CD4-positive, alpha-beta memory T cell (primary cell): ENCODE data around the gene UFM1. TPM values are rescaled to one million over a fixed set of nuclear protein-coding genes. Genes with fewer than 3 reads are reported as not detected.

ENCODE experiments used
- CTCF ChIA-PET: fragments of 350-600 bp; sonication (Branson Sonifier 250); formaldehyde crosslinking; loops from one replicate; lab custom pipeline; 2021; ENCODE audit warnings: inconsistent platforms; ENCODE audit not compliant: partially characterized antibody; lab: Charles Lee
- POLR2A ChIA-PET: fragments of 350-600 bp; sonication (Branson Sonifier 250); formaldehyde crosslinking; loops from one replicate; lab custom pipeline; 2021; ENCODE audit not compliant: partially characterized antibody; lab: Charles Lee
- DNase-seq, 5 donors: peaks; one replicate each; pipeline versions ENCODE4 v3.0.0 to v3.0.0-alpha.2; 2020 to 2022; ENCODE audit warnings: mixed read lengths in 1 of 5
- H3K27ac ChIP-seq: one replicate; pipeline ENCODE4 v1.7.0; 2013; ENCODE audit warnings: low read depth, low read length
- H3K27me3 ChIP-seq: 2 replicates; pipeline ENCODE4 v1.7.0; 2013; ENCODE audit warnings: mild to moderate bottlenecking, low read length, moderate library complexity; ENCODE audit not compliant: insufficient read depth
- H3K36me3 ChIP-seq: 2 replicates; pipeline ENCODE4 v1.7.0; 2013; ENCODE audit warnings: mild to moderate bottlenecking, low read length, moderate library complexity; ENCODE audit not compliant: insufficient read depth
- H3K4me1 ChIP-seq: 2 replicates; pipeline ENCODE4 v1.7.0; 2013; ENCODE audit warnings: mild to moderate bottlenecking, low read length, moderate library complexity; ENCODE audit not compliant: insufficient read depth
- H3K4me3 ChIP-seq, 2 donors: one replicate each; pipeline ENCODE4 v1.7.0; 2013; ENCODE audit warnings: low read length in 2 of 2, mild to moderate bottlenecking in 1 of 2
- H3K9me3 ChIP-seq, 2 donors: one replicate each; pipeline ENCODE4 v1.7.0; 2013; ENCODE audit warnings: low read length in 2 of 2, control low read depth in 1 of 2; ENCODE audit not compliant: control insufficient read depth in 1 of 2
- H3K27ac Mint-ChIP-seq, 7 donors: one replicate each; pipeline ENCODE4 v1.8.0; 2020 to 2021; ENCODE audit warnings: mixed read lengths in 7 of 7, mild to moderate bottlenecking in 6 of 7, inconsistent platforms in 3 of 7, moderate library complexity in 3 of 7
- H3K27me3 Mint-ChIP-seq, 2 donors: one replicate each; pipeline ENCODE4 v1.8.0; 2020 to 2021; ENCODE audit warnings: mixed read lengths in 2 of 2
- H3K36me3 Mint-ChIP-seq, 2 donors: one replicate each; pipeline ENCODE4 v1.8.0; 2020 to 2021; ENCODE audit warnings: mixed read lengths in 2 of 2, inconsistent platforms in 1 of 2, mild to moderate bottlenecking in 1 of 2
- H3K4me1 Mint-ChIP-seq, 4 donors: one replicate each; pipeline ENCODE4 v1.8.0; 2020 to 2021; ENCODE audit warnings: mixed read lengths in 4 of 4, mild to moderate bottlenecking in 1 of 4
- H3K4me3 Mint-ChIP-seq, 8 donors: one replicate each; pipeline ENCODE4 v1.8.0; 2020 to 2021; ENCODE audit warnings: mixed read lengths in 8 of 8, mild to moderate bottlenecking in 7 of 8, moderate library complexity in 6 of 8, inconsistent platforms in 3 of 8
- H3K9me3 Mint-ChIP-seq, 8 donors: one replicate each; pipeline ENCODE4 v1.8.0; 2020 to 2021; ENCODE audit warnings: mixed read lengths in 8 of 8, mild to moderate bottlenecking in 5 of 8, inconsistent platforms in 3 of 8, moderate library complexity in 1 of 8
- intact Hi-C: fragments of 100-400 bp; cut with micrococcal nuclease; formaldehyde crosslinking; loops from one replicate; pipeline ENCODE4 v1.15.1; 2023
- polyA plus RNA-seq, 2 donors: library from polyadenylated mRNA; unstranded; fragments of 300-500 nt; fragmentation: Illumina TruSeq; gene quantifications; one replicate each; pipeline ENCODE4 v1.2.3, GENCODE V29; 2021
- total RNA-seq, 2 experiments: library from RNA; stranded (reverse); gene quantifications; one replicate each; pipeline ENCODE4 v1.2.3, GENCODE V29; 2021

Gene UFM1
- total and polyA plus RNA-seq, 4 experiments from 2014 or later, result 68.9 to 82.1 (median 75.4) TPM

- H3K4me1 Mint-ChIP-seq, result peaks cover 26 to 42% (median 35%) of the 10 kb centered on the region in 4 donors
- CTCF ChIA-PET, result interaction anchor here (1.3 to 1.5 kb wide), 2 partner anchors 169 to 1348 kb away, joined by 3 to 5 read pairs; partner anchors contain the start of gene EXOSC8
- H3K4me3 Mint-ChIP-seq, result peak overlapping the region; percentile 95 to 99 (median 98)
- H3K27ac ChIP-seq, result peak overlapping the region; percentile 90
- H3K4me1 ChIP-seq, result peaks cover 31% of the 10 kb centered on the region
- peaks cover 7 to 27% of the 10 kb centered on the region in 2 donors for H3K36me3 Mint-ChIP-seq
- no peaks in the 10 kb centered on the region for H3K27me3 ChIP-seq
- peak overlapping the region; percentile 97 to 99 (median 98) for H3K27ac Mint-ChIP-seq
- POLR2A ChIA-PET, result interaction anchor here (1.8 to 2.8 kb wide), 3 partner anchors 10 to 1349 kb away, joined by 8 to 13 read pairs (median 10); partner anchors contain the start of genes ALG5, EXOSC8, NHLRC3 and PROSER1
- H3K27me3 Mint-ChIP-seq, result peaks cover 0 to 2% of the 10 kb centered on the region in 2 donors
- no peaks in the 10 kb centered on the region for H3K9me3 Mint-ChIP-seq
- peak overlapping the region; percentile 61 to 75 for H3K4me3 ChIP-seq
- H3K36me3 ChIP-seq, result no peaks in the 10 kb centered on the region
- intact Hi-C loops, result loop anchor here (1.0 to 5.0 kb wide), 4 partner anchors 689 to 2002 kb away; partner anchors contain the start of genes NHLRC3, PROSER1, RFXAP and SPART
- DNase-seq, result peak; percentile 17 to 63 (median 26)
- no peaks in the 10 kb centered on the region for H3K9me3 ChIP-seq
Measured at GRCh38 chr13:38348861-38349389, 726 bp upstream of the UFM1 start.

- CTCF ChIA-PET, result interaction anchor here (0.5 to 1.5 kb wide), 2 partner anchors 1350 to 1495 kb away, joined by 3 to 5 read pairs; partner anchors contain the start of gene EXOSC8
- peak overlapping the region; percentile 75 to 87 for H3K4me3 ChIP-seq
- no peaks in the 10 kb centered on the region for H3K36me3 ChIP-seq
- DNase-seq, result peak in 1 of 5 donors; percentile 61
- intact Hi-C loops, result no loop called here
- peaks cover 0 to 2% of the 10 kb centered on the region in 2 donors for H3K27me3 Mint-ChIP-seq
- H3K27ac Mint-ChIP-seq, result peak overlapping the region; percentile 97 to 99 (median 98)
- peaks cover 11 to 32% of the 10 kb centered on the region in 2 donors for H3K36me3 Mint-ChIP-seq
- peaks cover 28 to 42% (median 36%) of the 10 kb centered on the region in 4 donors for H3K4me1 Mint-ChIP-seq
- H3K4me3 Mint-ChIP-seq, result peak overlapping the region; percentile 95 to 99 (median 98)
- POLR2A ChIA-PET, result interaction anchor here (1.8 to 2.8 kb wide), 3 partner anchors 9 to 1350 kb away, joined by 8 to 13 read pairs (median 10); partner anchors contain the start of genes ALG5, EXOSC8, NHLRC3 and PROSER1
- no peaks in the 10 kb centered on the region for H3K27me3 ChIP-seq
- peaks cover 31% of the 10 kb centered on the region for H3K4me1 ChIP-seq
- H3K27ac ChIP-seq, result peak overlapping the region; percentile 90
- H3K9me3 Mint-ChIP-seq, result no peaks in the 10 kb centered on the region
- H3K9me3 ChIP-seq, result no peaks in the 10 kb centered on the region
Measured at GRCh38 chr13:38350114-38350617, 515 bp downstream of the UFM1 start.

- H3K4me3 ChIP-seq, result no peak overlapping the region
- intact Hi-C loops, result no loop called here
- no peak overlapping the region for H3K27ac ChIP-seq
- no peaks in the 10 kb centered on the region for H3K9me3 ChIP-seq
- Mint-ChIP-seq H3K36me3 (peaks cover 28 to 46% of the 10 kb centered on the region in 2 donors), H3K4me1 (peaks cover 22 to 27% (median 26%) of the 10 kb centered on the region in 4 donors), H3K27ac (peak overlapping the region in 2 of 7 donors; percentile 2 to 78), H3K4me3 (no peak overlapping the region), H3K9me3 (no peaks in the 10 kb centered on the region), H3K27me3 (no peaks in the 10 kb centered on the region)
- peaks cover 25% of the 10 kb centered on the region for H3K4me1 ChIP-seq
- peaks cover 6% of the 10 kb centered on the region for H3K36me3 ChIP-seq
- CTCF ChIA-PET, result no interaction called here
- H3K27me3 ChIP-seq, result no peaks in the 10 kb centered on the region
- no peak for DNase-seq
- POLR2A ChIA-PET, result no interaction called here
Measured at GRCh38 chr13:38355595-38356119, 6.0 kb downstream of the UFM1 start.

- Histone ChIP-seq H3K9me3 (no peaks in the 10 kb centered on the region), H3K4me1 (peaks cover 7% of the 10 kb centered on the region), H3K27ac (no peak overlapping the region), H3K36me3 (peaks cover 25% of the 10 kb centered on the region), H3K27me3 (no peaks in the 10 kb centered on the region), H3K4me3 (no peak overlapping the region)
- peaks cover under 1 to 11% (median 7%) of the 10 kb centered on the region in 4 donors for H3K4me1 Mint-ChIP-seq
- POLR2A ChIA-PET, result interaction anchor here (2.1 kb wide), 1 partner anchor 9 kb away, joined by 8 read pairs; the partner anchor contains the start of gene UFM1
- CTCF ChIA-PET, result no interaction called here
- H3K36me3 Mint-ChIP-seq, result peaks cover 42 to 50% of the 10 kb centered on the region in 2 donors
- H3K4me3 Mint-ChIP-seq, result no peak overlapping the region
- H3K9me3 Mint-ChIP-seq, result no peaks in the 10 kb centered on the region
- no peaks in the 10 kb centered on the region for H3K27me3 Mint-ChIP-seq
- intact Hi-C loops, result no loop called here
- H3K27ac Mint-ChIP-seq, result no peak overlapping the region
- no peak for DNase-seq
Measured at GRCh38 chr13:38358684-38359083, 9.0 kb downstream of the UFM1 start.

GRCh38 chr13:38361542-38362262 lies 12.1 kb downstream of the UFM1 start:
- no peak overlapping the region for H3K4me3 Mint-ChIP-seq
- ChIA-PET CTCF (no interaction called here), POLR2A (no interaction called here)
- H3K9me3 ChIP-seq, result no peaks in the 10 kb centered on the region
- H3K36me3 ChIP-seq, result peaks cover 23% of the 10 kb centered on the region
- no peak overlapping the region for H3K4me3 ChIP-seq
- peak overlapping the region in 2 of 7 donors; percentile 22 to 29 for H3K27ac Mint-ChIP-seq
- peaks cover 31 to 36% of the 10 kb centered on the region in 2 donors for H3K36me3 Mint-ChIP-seq
- no peaks in the 10 kb centered on the region for H3K27me3 Mint-ChIP-seq
- H3K27me3 ChIP-seq, result no peaks in the 10 kb centered on the region
- no peak overlapping the region for H3K27ac ChIP-seq
- DNase-seq, result no peak
- peaks cover 0 to 9% (median 4%) of the 10 kb centered on the region in 4 donors for H3K4me1 Mint-ChIP-seq
- no peaks in the 10 kb centered on the region for H3K9me3 Mint-ChIP-seq
- H3K4me1 ChIP-seq, result peaks cover 7% of the 10 kb centered on the region
- intact Hi-C loops, result no loop called here

GRCh38 chr13:38363219-38363618 lies 13.6 kb downstream of the UFM1 start:
- Mint-ChIP-seq H3K27me3 (no peaks in the 10 kb centered on the region), H3K36me3 (peaks cover 27 to 32% of the 10 kb centered on the region in 2 donors), H3K9me3 (no peaks in the 10 kb centered on the region), H3K27ac (no peak overlapping the region), H3K4me3 (no peak overlapping the region), H3K4me1 (peaks cover 0 to 7% (median 4%) of the 10 kb centered on the region in 4 donors)
- H3K27ac ChIP-seq, result no peak overlapping the region
- peaks cover 7% of the 10 kb centered on the region for H3K4me1 ChIP-seq
- no peaks in the 10 kb centered on the region for H3K9me3 ChIP-seq
- no peak for DNase-seq
- intact Hi-C loops, result no loop called here
- CTCF ChIA-PET, result no interaction called here
- POLR2A ChIA-PET, result no interaction called here
- H3K4me3 ChIP-seq, result no peak overlapping the region
- peaks cover 19% of the 10 kb centered on the region for H3K36me3 ChIP-seq
- H3K27me3 ChIP-seq, result no peaks in the 10 kb centered on the region
